Panc1 (cell line): ENCODE data around the gene NT5C. TPM values are rescaled to one million over a fixed set of nuclear protein-coding genes. Genes with fewer than 3 reads are reported as not detected.

ENCODE experiments used
- ATAC-seq: fragments of 200-7000 bp; cut with Tn5 transposase; 2 replicates; pipeline ENCODE4 v1.9.1; 2020; ENCODE audit warnings: mild to moderate bottlenecking, moderate library complexity
- BruUV-seq: library from RNA; stranded (reverse); fragments of 400-500 nt; replicated peaks from 2 replicates; lab custom pipeline; 2021; lab: Mats Ljungman, UMichigan
- CTCF ChIA-PET: fragments of 300-600 bp; sonication (Branson Sonifier 250); formaldehyde crosslinking; loops from one replicate; lab custom pipeline; 2022; ENCODE audit warnings: antibody characterized with exemption; lab: Charles Lee
- POLR2A ChIA-PET: fragments of 300-600 bp; sonication (Branson Sonifier 250); formaldehyde crosslinking; loops from one replicate; lab custom pipeline; 2022; ENCODE audit warnings: antibody characterized with exemption; lab: Charles Lee
- DNase-seq: peaks from one replicate; pipeline ENCODE4 v3.0.0-alpha.2; 2010; ENCODE audit warnings: low read depth, low spot score
- H3K27ac ChIP-seq: 2 replicates; pipeline ENCODE4 v1.5.1; 2011; ENCODE audit warnings: mild to moderate bottlenecking, low read length, inconsistent platforms
- H3K27me3 ChIP-seq: fragments of 200-500 bp; sonication (Bioruptor generic); 2 replicates; pipeline ENCODE4 v1.6.0; 2014; ENCODE audit warnings: low read length, inconsistent platforms; ENCODE audit not compliant: control insufficient read depth, insufficient read depth
- H3K36me3 ChIP-seq: fragments of 200-500 bp; sonication (Bioruptor generic); 2 replicates; pipeline ENCODE4 v1.5.1; 2014; ENCODE audit warnings: inconsistent platforms, mild to moderate bottlenecking, low read length, moderate library complexity; ENCODE audit not compliant: control insufficient read depth, insufficient read depth
- H3K4me1 ChIP-seq: 2 replicates; pipeline ENCODE4 v1.5.1; 2011; ENCODE audit warnings: inconsistent platforms, mild to moderate bottlenecking, low read length, moderate library complexity; ENCODE audit not compliant: control insufficient read depth, insufficient read depth
- H3K4me3 ChIP-seq, 2 experiments: 2 replicates each; pipeline ENCODE4 v1.5.1; 2011 to 2012; ENCODE audit warnings: low read depth in 2 of 2, low read length in 2 of 2, mild to moderate bottlenecking in 2 of 2, inconsistent platforms in 1 of 2, moderate library complexity in 1 of 2
- H3K9me3 ChIP-seq: fragments of 200-500 bp; sonication (Bioruptor generic); 2 replicates; pipeline ENCODE4 v1.5.1; 2014; ENCODE audit warnings: low read depth, mild to moderate bottlenecking, inconsistent platforms, low read length, moderate library complexity; ENCODE audit not compliant: control insufficient read depth, insufficient read depth
- CTCF ChIP-seq: fragments of 450-650 bp; IDR thresholded peaks from 2 replicates; pipeline ENCODE4 v1.5.1; 2017; ENCODE audit warnings: mild to moderate bottlenecking
- POLR2AphosphoS5 ChIP-seq: IDR thresholded peaks from 2 replicates; pipeline ENCODE4 v1.6.1; 2012; ENCODE audit warnings: mild to moderate bottlenecking, low read depth, low read length, moderate library complexity
- REST ChIP-seq, 2 experiments: IDR thresholded peaks; 2 replicates each; pipeline ENCODE4 v1.6.1; 2011 to 2012; ENCODE audit warnings: low read depth in 2 of 2, control low read depth in 1 of 2, low read length in 1 of 2, mild to moderate bottlenecking in 1 of 2, moderate library complexity in 1 of 2; ENCODE audit not compliant: insufficient read depth in 1 of 2
- SIN3A ChIP-seq: IDR thresholded peaks from 2 replicates; pipeline ENCODE4 v1.6.1; 2012; ENCODE audit warnings: low read depth, mild to moderate bottlenecking, low read length, moderate library complexity, borderline replicate concordance; ENCODE audit not compliant: insufficient read depth
- TCF7L2 ChIP-seq: IDR thresholded peaks from 2 replicates; pipeline ENCODE4 v1.6.1; 2011; ENCODE audit warnings: mild to moderate bottlenecking, low read depth, low read length, inconsistent platforms
- in situ Hi-C: cut with HindIII; loops from 2 replicates; pipeline ENCODE4 v1.10.0; 2016; ENCODE audit warnings: low sequenced_read_pairs, low pct_unique_long_range_greater_than_20kb
- intact Hi-C: fragments of 100-400 bp; cut with micrococcal nuclease; formaldehyde crosslinking; loops from one replicate; pipeline ENCODE4 v1.10.0; 2022; ENCODE audit not compliant: unreplicated experiment
- total RNA-seq: library from RNA; stranded (reverse); gene quantifications from one replicate; pipeline ENCODE4 v1.2.1, GENCODE V29; 2021; ENCODE audit not compliant: unreplicated experiment

Gene NT5C
- total RNA-seq, 1 experiment from 2014 or later, result 63.4 TPM

- H3K9me3 ChIP-seq, result no peaks in the 10 kb centered on the region
- peak; percentile 80 for DNase-seq
- H3K27ac ChIP-seq, result peak overlapping the region; percentile 30; the same call in 1 of the 2 replicates
- peaks cover 35% of the 10 kb centered on the region for H3K4me1 ChIP-seq
- TF ChIP-seq POLR2AphosphoS5 (peak; percentile 53; the same call in 1 of the 2 replicates), REST (IDR thresholded peaks at IDR 0.05; ENCODE audit: insufficient read depth in 1 of 2, low read depth in 2 of 2, low read length in 1 of 2) (no peak), CTCF (no peak)
- ChIA-PET POLR2A (no interaction called here), CTCF (no interaction called here)
- H3K27me3 ChIP-seq, result no peaks in the 10 kb centered on the region
- no TSS peak for BruUV-seq
- H3K4me3 ChIP-seq, result no peak overlapping the region
- intact Hi-C loops (no loop called here), in situ Hi-C loops (no loop called here)
- ATAC-seq, result peak; percentile 73
- H3K36me3 ChIP-seq, result peaks cover 2% of the 10 kb centered on the region; the same call in 1 of the 2 replicates
Observed at GRCh38 chr17:75096082-75096625, 35.4 kb downstream of the NT5C start.

GRCh38 chr17:75094871-75095399, 36.6 kb downstream of the NT5C start:
- no peaks in the 10 kb centered on the region for H3K27me3 ChIP-seq
- DNase-seq (no peak), ATAC-seq (0 out of 2 replicates have a peak, but pooled peaks have one; percentile 10)
- H3K4me3 ChIP-seq, result no peak overlapping the region
- H3K36me3 ChIP-seq, result no peaks in the 10 kb centered on the region
- intact Hi-C loops (no loop called here), in situ Hi-C loops (no loop called here)
- POLR2A ChIA-PET, result no interaction called here
- no peaks in the 10 kb centered on the region for H3K9me3 ChIP-seq
- CTCF ChIA-PET, result no interaction called here
- no TSS peak for BruUV-seq
- peak overlapping the region; percentile 8; the same call in 1 of the 2 replicates for H3K27ac ChIP-seq
- peaks cover 47% of the 10 kb centered on the region for H3K4me1 ChIP-seq
- TF ChIP-seq TCF7L2 (no peak), CTCF (no peak), REST (IDR thresholded peaks at IDR 0.05; ENCODE audit: insufficient read depth in 1 of 2, low read depth in 2 of 2, low read length in 1 of 2) (no peak), POLR2AphosphoS5 (no peak), SIN3A (no peak)
